Thymus (tissue), 11 donors: ENCODE results near the gene GIPC2. TPM values are rescaled to one million over a fixed set of nuclear protein-coding genes. Genes with fewer than 3 reads are reported as not detected.
A peak's percentile ranks its signal among the peaks of the same experiment; 100 is the strongest.

Source experiments
- DNase-seq, 9 donors: peaks; one replicate each; pipeline ENCODE4 v3.0.0-alpha.2; 2013; ENCODE audit warnings: low spot score in 9 of 9, low read depth in 6 of 9, missing footprints in 1 of 9
- H3K27ac ChIP-seq, 2 donors: one replicate each; pipeline ENCODE4 v1.5.1; 2013; ENCODE audit warnings: control low read depth in 1 of 2, low read depth in 1 of 2, low read length in 1 of 2, mild to moderate bottlenecking in 1 of 2, moderate library complexity in 1 of 2
- H3K27me3 ChIP-seq, 2 donors: one replicate each; pipeline ENCODE4 v1.5.1; 2013; ENCODE audit warnings: low read length in 1 of 2; ENCODE audit not compliant: control insufficient read depth in 2 of 2, insufficient read depth in 1 of 2
- H3K36me3 ChIP-seq, 2 donors: one replicate each; pipeline ENCODE4 v1.5.1; 2013; ENCODE audit warnings: low read length in 1 of 2, mild to moderate bottlenecking in 1 of 2, moderate library complexity in 1 of 2; ENCODE audit not compliant: control insufficient read depth in 2 of 2, insufficient read depth in 2 of 2
- H3K4me1 ChIP-seq, 2 donors: one replicate each; pipeline ENCODE4 v1.5.1; 2013; ENCODE audit warnings: low read length in 2 of 2; ENCODE audit not compliant: control insufficient read depth in 2 of 2, insufficient read depth in 2 of 2
- H3K4me3 ChIP-seq, 2 donors: one replicate each; pipeline ENCODE4 v1.5.1; 2013; ENCODE audit warnings: low read length in 2 of 2, control low read depth in 1 of 2, mild to moderate bottlenecking in 1 of 2
- H3K9me3 ChIP-seq, 2 donors: one replicate each; pipeline ENCODE4 v1.5.1; 2013; ENCODE audit warnings: low read length in 1 of 2, mild to moderate bottlenecking in 1 of 2; ENCODE audit not compliant: control insufficient read depth in 2 of 2, insufficient read depth in 1 of 2
- WGBS: extraction: QIAGEN DNeasy Blood & Tissue Kit; methylation state at CpG from one replicate; pipeline ENCODE4 v1.1.7; 2013; 5-methylcytosine and 5-hydroxymethylcytosine counted together
- polyA plus RNA-seq: library from polyadenylated mRNA; stranded (reverse); fragments of 200-250 nt; gene quantifications from one replicate; pipeline ENCODE4 v1.2.3, GENCODE V29; 2013
- total RNA-seq: library from RNA; stranded (reverse); fragments of 120-200 nt; gene quantifications from one replicate; pipeline ENCODE4 v1.2.4, GENCODE V29; 2013
- donor health status: healthy.

GIPC2 gene
- total and polyA plus RNA-seq, 2 donors = 0.28 to 1.3 TPM

GRCh38 chr1:78032996-78033796, 12.6 kb upstream of the GIPC2 start:
- H3K9me3 ChIP-seq = no peaks in the 10 kb centered on the region
- no peaks in the 10 kb centered on the region for H3K36me3 ChIP-seq
- no peak for DNase-seq
- H3K4me1 ChIP-seq = no peaks in the 10 kb centered on the region
- H3K27me3 ChIP-seq = no peaks in the 10 kb centered on the region
- H3K27ac ChIP-seq = no peak overlapping the region
- H3K4me3 ChIP-seq = no peak overlapping the region
- 96% methylated on average over 4 of the region's 4 CpGs for WGBS

GRCh38 chr1:78033797-78034172, 12.0 kb upstream of the GIPC2 start:
- Histone ChIP-seq H3K27me3 (no peaks in the 10 kb centered on the region), H3K4me3 (no peak overlapping the region), H3K36me3 (no peaks in the 10 kb centered on the region), H3K9me3 (no peaks in the 10 kb centered on the region), H3K4me1 (no peaks in the 10 kb centered on the region), H3K27ac (no peak overlapping the region)
- DNase-seq = no peak
- WGBS = 97% methylated on average over 3 of the region's 3 CpGs

GRCh38 chr1:78035121-78035520, 10.6 kb upstream of the GIPC2 start:
- no peak for DNase-seq
- 98% methylated on average over 2 of the region's 2 CpGs for WGBS
- no peaks in the 10 kb centered on the region for H3K4me1 ChIP-seq
- no peak overlapping the region for H3K27ac ChIP-seq
- H3K9me3 ChIP-seq = no peaks in the 10 kb centered on the region
- H3K4me3 ChIP-seq = no peak overlapping the region
- no peaks in the 10 kb centered on the region for H3K36me3 ChIP-seq
- no peaks in the 10 kb centered on the region for H3K27me3 ChIP-seq

GRCh38 chr1:78036450-78036849, 9.3 kb upstream of the GIPC2 start:
- H3K27ac ChIP-seq = no peak overlapping the region
- H3K4me1 ChIP-seq = no peaks in the 10 kb centered on the region
- no peak for DNase-seq
- WGBS = 99% methylated on average over 5 of the region's 5 CpGs
- H3K36me3 ChIP-seq = no peaks in the 10 kb centered on the region
- no peak overlapping the region for H3K4me3 ChIP-seq
- H3K27me3 ChIP-seq = no peaks in the 10 kb centered on the region
- H3K9me3 ChIP-seq = no peaks in the 10 kb centered on the region

- no peaks in the 10 kb centered on the region for H3K9me3 ChIP-seq
- no peak for DNase-seq
- peaks cover 0 to 3% of the 10 kb centered on the region in 2 donors for H3K27me3 ChIP-seq
- no peaks in the 10 kb centered on the region for H3K36me3 ChIP-seq
- WGBS = over 99% methylated on average over 2 of the region's 2 CpGs
- no peaks in the 10 kb centered on the region for H3K4me1 ChIP-seq
- no peak overlapping the region for H3K27ac ChIP-seq
- no peak overlapping the region for H3K4me3 ChIP-seq
Observed at GRCh38 chr1:78038071-78038470, 7.7 kb upstream of the GIPC2 start.

GRCh38 chr1:78038491-78038939, 7.3 kb upstream of the GIPC2 start:
- no peak for DNase-seq
- H3K27me3 ChIP-seq = peaks cover under 1 to 8% of the 10 kb centered on the region in 2 donors
- H3K9me3 ChIP-seq = no peaks in the 10 kb centered on the region
- H3K4me3 ChIP-seq = no peak overlapping the region
- no peaks in the 10 kb centered on the region for H3K4me1 ChIP-seq
- H3K36me3 ChIP-seq = no peaks in the 10 kb centered on the region
- no peak overlapping the region for H3K27ac ChIP-seq

- Histone ChIP-seq H3K36me3 (no peaks in the 10 kb centered on the region), H3K4me1 (peaks cover 0 to 4% of the 10 kb centered on the region in 2 donors), H3K9me3 (no peaks in the 10 kb centered on the region), H3K4me3 (no peak overlapping the region), H3K27me3 (peaks cover 18 to 28% of the 10 kb centered on the region in 2 donors), H3K27ac (no peak overlapping the region)
- WGBS = 67% methylated on average over 3 of the region's 3 CpGs
- no peak for DNase-seq
Observed at GRCh38 chr1:78040484-78041089, 5.2 kb upstream of the GIPC2 start.

GRCh38 chr1:78043436-78043835, 2.3 kb upstream of the GIPC2 start:
- no peak overlapping the region for H3K27ac ChIP-seq
- no peaks in the 10 kb centered on the region for H3K9me3 ChIP-seq
- H3K36me3 ChIP-seq = no peaks in the 10 kb centered on the region
- H3K4me3 ChIP-seq = no peak overlapping the region
- peaks cover 40 to 51% of the 10 kb centered on the region in 2 donors for H3K27me3 ChIP-seq
- 90% methylated on average over 3 of the region's 3 CpGs for WGBS
- peaks cover 10 to 11% of the 10 kb centered on the region in 2 donors for H3K4me1 ChIP-seq
- no peak for DNase-seq

GRCh38 chr1:78044796-78045562, 787 bp upstream of the GIPC2 start:
- WGBS = 75% methylated on average over 14 of the region's 14 CpGs
- no peak overlapping the region for H3K27ac ChIP-seq
- H3K36me3 ChIP-seq = no peaks in the 10 kb centered on the region
- no peak for DNase-seq
- peaks cover 40 to 51% of the 10 kb centered on the region in 2 donors for H3K27me3 ChIP-seq
- peak overlapping the region; percentile 13 to 51 for H3K4me3 ChIP-seq
- H3K4me1 ChIP-seq = peaks cover 10 to 11% of the 10 kb centered on the region in 2 donors
- no peaks in the 10 kb centered on the region for H3K9me3 ChIP-seq
